ENCODE data around the gene EPB41L4A.

DNA sequence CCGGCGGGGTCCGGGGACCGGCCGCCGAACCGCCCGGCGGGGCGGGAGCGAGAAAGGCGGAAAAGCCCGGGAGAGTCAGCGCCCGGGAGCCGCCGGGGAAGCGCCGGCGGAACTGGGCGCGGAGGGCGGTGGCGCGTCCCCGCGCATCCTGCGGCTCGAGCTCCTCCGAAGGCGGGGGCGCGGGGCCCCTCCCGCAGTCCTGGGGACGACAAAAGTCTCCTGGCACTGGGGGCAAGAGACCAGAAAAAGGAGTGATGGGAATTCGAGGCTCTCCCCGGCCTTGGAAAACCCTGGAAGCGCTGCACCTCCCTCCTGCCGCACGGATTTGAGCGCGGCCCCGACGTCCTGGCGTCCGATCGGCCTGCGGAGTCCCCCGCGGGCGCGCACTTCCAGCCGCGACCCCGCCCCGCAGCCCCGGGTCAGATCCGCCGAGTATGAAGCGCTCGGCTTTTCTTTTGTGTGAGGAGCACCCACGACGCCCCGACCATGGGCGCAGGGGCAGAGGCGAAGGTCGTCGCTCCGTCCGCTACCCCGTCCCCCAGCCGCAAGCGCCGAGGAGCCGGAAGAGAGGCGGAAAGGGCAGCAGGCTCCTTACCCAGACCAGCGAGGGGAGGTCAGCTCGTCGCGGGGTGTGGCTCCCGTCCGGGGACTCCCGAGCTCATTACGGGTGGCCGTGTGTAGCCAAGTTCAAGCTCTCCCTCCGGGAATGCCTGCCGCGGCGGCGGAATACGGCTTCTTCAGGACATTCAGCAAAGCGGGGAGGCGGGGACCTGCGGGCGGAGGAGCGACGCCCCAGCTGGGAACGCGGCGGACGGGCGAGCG is at the start of gene EPB41L4A:
- TF ChIP-seq, protein P1, sequence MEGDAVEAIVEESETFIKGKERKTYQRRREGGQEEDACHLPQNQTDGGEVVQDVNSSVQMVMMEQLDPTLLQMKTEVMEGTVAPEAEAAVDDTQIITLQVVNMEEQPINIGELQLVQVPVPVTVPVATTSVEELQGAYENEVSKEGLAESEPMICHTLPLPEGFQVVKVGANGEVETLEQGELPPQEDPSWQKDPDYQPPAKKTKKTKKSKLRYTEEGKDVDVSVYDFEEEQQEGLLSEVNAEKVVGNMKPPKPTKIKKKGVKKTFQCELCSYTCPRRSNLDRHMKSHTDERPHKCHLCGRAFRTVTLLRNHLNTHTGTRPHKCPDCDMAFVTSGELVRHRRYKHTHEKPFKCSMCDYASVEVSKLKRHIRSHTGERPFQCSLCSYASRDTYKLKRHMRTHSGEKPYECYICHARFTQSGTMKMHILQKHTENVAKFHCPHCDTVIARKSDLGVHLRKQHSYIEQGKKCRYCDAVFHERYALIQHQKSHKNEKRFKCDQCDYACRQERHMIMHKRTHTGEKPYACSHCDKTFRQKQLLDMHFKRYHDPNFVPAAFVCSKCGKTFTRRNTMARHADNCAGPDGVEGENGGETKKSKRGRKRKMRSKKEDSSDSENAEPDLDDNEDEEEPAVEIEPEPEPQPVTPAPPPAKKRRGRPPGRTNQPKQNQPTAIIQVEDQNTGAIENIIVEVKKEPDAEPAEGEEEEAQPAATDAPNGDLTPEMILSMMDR (conservative IDR thresholded peaks at IDR 0.05; ENCODE audit: low read length): no peak
- no peak for TF ChIP-seq EZH2phosphoT487 (IDR thresholded peaks at IDR 0.05; ENCODE audit: borderline replicate concordance)
